Astrocyte (in vitro differentiated cells and primary cell): ENCODE results near the gene INPP5A. TPM values are rescaled to one million over a fixed set of nuclear protein-coding genes. Genes with fewer than 3 reads are reported as not detected.

ENCODE experiments used
- DNase-seq: peaks from one replicate; pipeline ENCODE4 v3.0.0-alpha.2; 2010; ENCODE audit warnings: low read depth
- FAIRE-seq: peaks from 2 replicates; lab custom pipeline; 2011; peaks lifted over from hg19 to GRCh38; lab: Jason Lieb, UNC
- H2AFZ ChIP-seq: 2 replicates; pipeline ENCODE4 v1.6.0; 2012; ENCODE audit warnings: low read depth, low read length, inconsistent platforms
- H3K27ac ChIP-seq: 2 replicates; pipeline ENCODE4 v1.5.1; 2011; ENCODE audit warnings: low read depth, low read length, inconsistent platforms
- H3K27me3 ChIP-seq: 2 replicates; pipeline ENCODE4 v1.6.0; 2011; ENCODE audit warnings: low read length, inconsistent platforms; ENCODE audit not compliant: insufficient read depth
- H3K36me3 ChIP-seq: 2 replicates; pipeline ENCODE4 v1.5.1; 2011; ENCODE audit warnings: low read length, inconsistent platforms; ENCODE audit not compliant: insufficient read depth
- H3K4me1 ChIP-seq: 2 replicates; pipeline ENCODE4 v1.5.1; 2011; ENCODE audit warnings: low read length, inconsistent platforms; ENCODE audit not compliant: insufficient read depth
- H3K4me2 ChIP-seq: 2 replicates; pipeline ENCODE4 v1.6.0; 2012; ENCODE audit warnings: low read length, inconsistent platforms
- H3K4me3 ChIP-seq: 2 replicates; pipeline ENCODE4 v1.5.1; 2011; ENCODE audit warnings: low read depth, mild to moderate bottlenecking, low read length, inconsistent platforms; ENCODE audit not compliant: insufficient read depth
- H3K79me2 ChIP-seq: 2 replicates; pipeline ENCODE4 v1.6.0; 2012; ENCODE audit warnings: mild to moderate bottlenecking, low read length, inconsistent platforms; ENCODE audit not compliant: insufficient read depth
- H3K9ac ChIP-seq: 2 replicates; pipeline ENCODE4 v1.6.0; 2012; ENCODE audit warnings: mild to moderate bottlenecking, low read length, inconsistent platforms
- H3K9me3 ChIP-seq: 2 replicates; pipeline ENCODE4 v1.5.1; 2012; ENCODE audit warnings: low read depth, mild to moderate bottlenecking, low read length, inconsistent platforms; ENCODE audit not compliant: insufficient read depth
- H4K20me1 ChIP-seq: 2 replicates; pipeline ENCODE4 v1.6.0; 2012; ENCODE audit warnings: low read length, inconsistent platforms; ENCODE audit not compliant: insufficient read depth
- H3K27ac Mint-ChIP-seq: one replicate; pipeline ENCODE4 v1.8.0; 2021; ENCODE audit warnings: mild to moderate bottlenecking, mixed read lengths; ENCODE audit not compliant: unreplicated experiment
- H3K27me3 Mint-ChIP-seq: one replicate; pipeline ENCODE4 v1.8.0; 2021; ENCODE audit warnings: low read depth, mixed read lengths; ENCODE audit not compliant: unreplicated experiment
- H3K36me3 Mint-ChIP-seq: one replicate; pipeline ENCODE4 v1.8.0; 2021; ENCODE audit warnings: low read depth, mixed read lengths; ENCODE audit not compliant: unreplicated experiment
- H3K4me1 Mint-ChIP-seq: one replicate; pipeline ENCODE4 v1.8.0; 2021; ENCODE audit warnings: low read depth, mixed read lengths; ENCODE audit not compliant: unreplicated experiment
- H3K4me3 Mint-ChIP-seq: one replicate; pipeline ENCODE4 v1.8.0; 2021; ENCODE audit warnings: mild to moderate bottlenecking, moderate library complexity, mixed read lengths; ENCODE audit not compliant: unreplicated experiment
- H3K9me3 Mint-ChIP-seq: one replicate; pipeline ENCODE4 v1.8.0; 2021; ENCODE audit warnings: mild to moderate bottlenecking, mixed read lengths; ENCODE audit not compliant: unreplicated experiment
- EZH2 ChIP-seq: IDR thresholded peaks from 2 replicates; pipeline ENCODE4 v1.6.1; 2012; ENCODE audit warnings: mild to moderate bottlenecking, low read length, inconsistent platforms; ENCODE audit not compliant: insufficient read depth
- total RNA-seq: library from RNA; stranded (reverse); gene quantifications from 2 replicates; pipeline ENCODE4 v1.2.1, GENCODE V29; 2021
- TF ChIP-seq, protein P1 (sequence below): IDR thresholded peaks from 2 replicates; pipeline ENCODE4 v1.5.1; 2011; ENCODE audit warnings: low read depth, mild to moderate bottlenecking, inconsistent platforms, low read length, moderate library complexity; ENCODE audit not compliant: insufficient read depth

Gene INPP5A
- total RNA-seq, 1 donor from 2014 or later = 39.1 TPM

DNA sequence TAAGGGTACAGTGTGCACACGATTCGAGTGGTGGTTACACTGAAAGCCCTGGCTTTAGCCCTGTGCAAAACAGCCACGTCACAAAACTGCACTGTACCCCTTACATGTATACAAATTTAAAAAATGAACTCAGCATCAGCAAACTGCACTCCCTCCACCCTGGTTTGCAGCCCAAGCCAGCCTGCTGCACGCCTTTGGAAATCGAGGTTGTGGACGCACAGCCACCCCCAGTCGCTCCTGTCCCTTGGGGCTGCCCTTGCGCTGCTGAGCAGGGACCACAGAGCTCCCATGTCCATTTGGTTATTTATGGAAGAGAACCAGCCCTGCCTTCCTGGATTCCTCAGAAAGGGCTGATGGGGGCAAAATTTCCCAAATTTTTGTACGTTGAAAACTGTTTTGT is 98.8 kb downstream of the INPP5A start:
- Mint-ChIP-seq H3K27ac (no peak overlapping the region), H3K4me1 (peaks cover 22% of the 10 kb centered on the region), H3K4me3 (no peak overlapping the region), H3K36me3 (peaks cover 4% of the 10 kb centered on the region), H3K9me3 (no peaks in the 10 kb centered on the region), H3K27me3 (no peaks in the 10 kb centered on the region)
- peaks cover 79% of the 10 kb centered on the region for H4K20me1 ChIP-seq
- no peaks in the 10 kb centered on the region for H3K9me3 ChIP-seq
- no peak for FAIRE-seq
- H3K79me2 ChIP-seq = peaks cover 64% of the 10 kb centered on the region
- no peak overlapping the region for H3K9ac ChIP-seq
- no peaks in the 10 kb centered on the region for H3K36me3 ChIP-seq
- TF ChIP-seq EZH2 = no peak
- TF ChIP-seq, protein P1, sequence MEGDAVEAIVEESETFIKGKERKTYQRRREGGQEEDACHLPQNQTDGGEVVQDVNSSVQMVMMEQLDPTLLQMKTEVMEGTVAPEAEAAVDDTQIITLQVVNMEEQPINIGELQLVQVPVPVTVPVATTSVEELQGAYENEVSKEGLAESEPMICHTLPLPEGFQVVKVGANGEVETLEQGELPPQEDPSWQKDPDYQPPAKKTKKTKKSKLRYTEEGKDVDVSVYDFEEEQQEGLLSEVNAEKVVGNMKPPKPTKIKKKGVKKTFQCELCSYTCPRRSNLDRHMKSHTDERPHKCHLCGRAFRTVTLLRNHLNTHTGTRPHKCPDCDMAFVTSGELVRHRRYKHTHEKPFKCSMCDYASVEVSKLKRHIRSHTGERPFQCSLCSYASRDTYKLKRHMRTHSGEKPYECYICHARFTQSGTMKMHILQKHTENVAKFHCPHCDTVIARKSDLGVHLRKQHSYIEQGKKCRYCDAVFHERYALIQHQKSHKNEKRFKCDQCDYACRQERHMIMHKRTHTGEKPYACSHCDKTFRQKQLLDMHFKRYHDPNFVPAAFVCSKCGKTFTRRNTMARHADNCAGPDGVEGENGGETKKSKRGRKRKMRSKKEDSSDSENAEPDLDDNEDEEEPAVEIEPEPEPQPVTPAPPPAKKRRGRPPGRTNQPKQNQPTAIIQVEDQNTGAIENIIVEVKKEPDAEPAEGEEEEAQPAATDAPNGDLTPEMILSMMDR = no peak
- no peak overlapping the region for H2AFZ ChIP-seq
- DNase-seq = no peak
- no peak overlapping the region for H3K4me3 ChIP-seq
- no peaks in the 10 kb centered on the region for H3K27me3 ChIP-seq
- peaks cover 24% of the 10 kb centered on the region for H3K4me1 ChIP-seq
- H3K4me2 ChIP-seq = no peak overlapping the region
- H3K27ac ChIP-seq = no peak overlapping the region

GRCh38 chr10:132637477-132638129 is 100.0 kb downstream of the INPP5A start:
- peak overlapping the region; percentile 54 for H3K4me3 Mint-ChIP-seq
- H3K27ac Mint-ChIP-seq = peak overlapping the region; percentile 8
- DNase-seq = peak; percentile 49

More at GRCh38 chr10:132637477-132638129, 100.0 kb downstream of the INPP5A start:
- no peak for TF ChIP-seq EZH2
- TF ChIP-seq, protein P1 = peak; percentile 88
- Histone ChIP-seq H2AFZ (no peak overlapping the region), H3K79me2 (peaks cover 71% of the 10 kb centered on the region), H3K9me3 (no peaks in the 10 kb centered on the region), H3K36me3 (no peaks in the 10 kb centered on the region), H3K27ac (no peak overlapping the region), H3K4me3 (no peak overlapping the region), H4K20me1 (peaks cover 87% of the 10 kb centered on the region), H3K27me3 (no peaks in the 10 kb centered on the region), H3K4me2 (peak overlapping the region; percentile 63), H3K9ac (peak overlapping the region; percentile 32), H3K4me1 (peaks cover 12% of the 10 kb centered on the region)
- H3K9me3 Mint-ChIP-seq = no peaks in the 10 kb centered on the region
- FAIRE-seq = peak; percentile 94
- H3K27me3 Mint-ChIP-seq = no peaks in the 10 kb centered on the region
- H3K36me3 Mint-ChIP-seq = peaks cover 4% of the 10 kb centered on the region
- H3K4me1 Mint-ChIP-seq = peaks cover 22% of the 10 kb centered on the region
